H9 (cell line): ENCODE results near the gene TTLL3. TPM values are rescaled to one million over a fixed set of nuclear protein-coding genes. Genes with fewer than 3 reads are reported as not detected.

Experiments used
- DNase-seq: peaks from one replicate; pipeline ENCODE4 v3.0.0-alpha.2; 2017
- H2AFZ ChIP-seq: one replicate; pipeline ENCODE4 v1.6.1; 2013; ENCODE audit warnings: mild to moderate bottlenecking, low read length, control low read depth, moderate library complexity
- H2AK5ac ChIP-seq: 2 replicates; pipeline ENCODE4 v1.6.1; 2013; ENCODE audit warnings: low read length, control low read depth, mixed read lengths; ENCODE audit not compliant: insufficient read length
- H2BK120ac ChIP-seq: one replicate; pipeline ENCODE4 v1.6.1; 2013; ENCODE audit warnings: low read depth, mild to moderate bottlenecking, low read length, control low read depth, inconsistent platforms; ENCODE audit not compliant: poor library complexity, severe bottlenecking
- H2BK12ac ChIP-seq: 2 replicates; pipeline ENCODE4 v1.6.1; 2013; ENCODE audit warnings: low read length, control low read depth, mixed read lengths, low read depth; ENCODE audit not compliant: insufficient read length
- H2BK15ac ChIP-seq: 2 replicates; pipeline ENCODE4 v1.6.1; 2013; ENCODE audit warnings: low read depth, low read length, control low read depth
- H2BK20ac ChIP-seq: one replicate; pipeline ENCODE4 v1.6.1; 2013; ENCODE audit warnings: low read depth, mild to moderate bottlenecking, low read length, control low read depth, inconsistent platforms; ENCODE audit not compliant: poor library complexity, severe bottlenecking
- H2BK5ac ChIP-seq: 2 replicates; pipeline ENCODE4 v1.6.1; 2013; ENCODE audit warnings: low read length, control low read depth, mixed read lengths; ENCODE audit not compliant: insufficient read length
- H3K14ac ChIP-seq: 2 replicates; pipeline ENCODE4 v1.6.1; 2013; ENCODE audit warnings: low read length, control low read depth; ENCODE audit not compliant: insufficient read depth
- H3K18ac ChIP-seq: 2 replicates; pipeline ENCODE4 v1.6.1; 2013; ENCODE audit warnings: low read depth, mild to moderate bottlenecking, mixed read lengths, low read length, control low read depth; ENCODE audit not compliant: insufficient read length
- H3K23ac ChIP-seq: 2 replicates; pipeline ENCODE4 v1.6.1; 2013; ENCODE audit warnings: low read length, control low read depth, mixed read lengths, low read depth; ENCODE audit not compliant: insufficient read length
- H3K23me2 ChIP-seq: 2 replicates; pipeline ENCODE4 v1.6.1; 2013; ENCODE audit warnings: low read depth, mild to moderate bottlenecking, mixed read lengths, low read length, control low read depth; ENCODE audit not compliant: insufficient read length, poor library complexity, severe bottlenecking
- H3K27ac ChIP-seq: 2 replicates; pipeline ENCODE4 v1.5.1; 2013; ENCODE audit warnings: low read length, control low read depth, mixed read lengths, low read depth; ENCODE audit not compliant: insufficient read length
- H3K27me3 ChIP-seq: 2 replicates; pipeline ENCODE4 v1.6.1; 2013; ENCODE audit warnings: low read length, control low read depth, inconsistent platforms; ENCODE audit not compliant: insufficient read depth
- H3K4ac ChIP-seq: 2 replicates; pipeline ENCODE4 v1.6.1; 2013; ENCODE audit warnings: low read depth, mild to moderate bottlenecking, control low read depth, inconsistent platforms, low read length, moderate library complexity
- H3K4me1 ChIP-seq: 2 replicates; pipeline ENCODE4 v1.6.1; 2013; ENCODE audit warnings: low read length, control low read depth, inconsistent platforms; ENCODE audit not compliant: insufficient read depth
- H3K4me2 ChIP-seq: 2 replicates; pipeline ENCODE4 v1.6.1; 2013; ENCODE audit warnings: low read length, control low read depth, mixed read lengths; ENCODE audit not compliant: insufficient read length, insufficient read depth
- H3K56ac ChIP-seq: 2 replicates; pipeline ENCODE4 v1.6.1; 2013; ENCODE audit warnings: low read depth, mild to moderate bottlenecking, mixed read lengths, low read length, control low read depth; ENCODE audit not compliant: insufficient read length
- H3K79me1 ChIP-seq: 2 replicates; pipeline ENCODE4 v1.6.1; 2013; ENCODE audit warnings: low read depth, mild to moderate bottlenecking, moderate library complexity, low read length, control low read depth, inconsistent platforms; ENCODE audit not compliant: insufficient read depth, poor library complexity, severe bottlenecking
- H3K79me2 ChIP-seq: 2 replicates; pipeline ENCODE4 v1.6.1; 2013; ENCODE audit warnings: low read length, control low read depth, inconsistent platforms; ENCODE audit not compliant: insufficient read depth
- H3K9ac ChIP-seq: 2 replicates; pipeline ENCODE4 v1.6.1; 2013; ENCODE audit warnings: low read length, control low read depth, mixed read lengths; ENCODE audit not compliant: insufficient read length; ENCODE audit errors: extremely low read depth
- H3K9me3 ChIP-seq: one replicate; pipeline ENCODE4 v1.6.1; 2013; ENCODE audit warnings: low read depth, low read length, inconsistent platforms; ENCODE audit not compliant: control insufficient read depth
- H3T11ph ChIP-seq: one replicate; pipeline ENCODE4 v1.6.1; 2013; ENCODE audit warnings: mild to moderate bottlenecking, low read length, control low read depth, inconsistent platforms
- H4K20me1 ChIP-seq: one replicate; pipeline ENCODE4 v1.6.1; 2013; ENCODE audit not compliant: control insufficient read depth, insufficient read length, insufficient read depth
- H4K5ac ChIP-seq: 2 replicates; pipeline ENCODE4 v1.6.1; 2013; ENCODE audit warnings: low read depth, mild to moderate bottlenecking, mixed read lengths, low read length, control low read depth; ENCODE audit not compliant: insufficient read length
- H4K8ac ChIP-seq: replicated peaks from 2 replicates; pipeline ENCODE4 v1.6.1; 2013; ENCODE audit warnings: low read length, control low read depth, mixed read lengths, low read depth; ENCODE audit not compliant: insufficient read length
- H4K91ac ChIP-seq: 2 replicates; pipeline ENCODE4 v1.6.1; 2013; ENCODE audit warnings: low read depth, mild to moderate bottlenecking, moderate library complexity, mixed read lengths, low read length, control low read depth; ENCODE audit not compliant: insufficient read length
- H3K27ac Mint-ChIP-seq, 3 experiments: 2 replicates in 2 of 3; 3 replicates in 1 of 3; pipeline ENCODE4 v1.8.0; 2020 to 2021; ENCODE audit warnings: mixed read lengths in 3 of 3, mild to moderate bottlenecking in 1 of 3, moderate library complexity in 1 of 3
- H3K27me3 Mint-ChIP-seq: 2 replicates; pipeline ENCODE4 v1.8.0; 2021; ENCODE audit warnings: low read depth, mild to moderate bottlenecking, moderate library complexity, mixed read lengths
- H3K36me3 Mint-ChIP-seq, 3 experiments: 2 replicates in 2 of 3; 3 replicates in 1 of 3; pipeline ENCODE4 v1.8.0; 2020 to 2021; ENCODE audit warnings: low read depth in 3 of 3, mixed read lengths in 3 of 3; ENCODE audit not compliant: insufficient read depth in 1 of 3
- H3K4me1 Mint-ChIP-seq, 2 experiments: 2 replicates each; pipeline ENCODE4 v1.8.0; 2020; ENCODE audit warnings: mixed read lengths in 2 of 2
- H3K4me3 Mint-ChIP-seq, 2 experiments: 2 replicates in 1 of 2; 3 replicates in 1 of 2; pipeline ENCODE4 v1.8.0; 2020 to 2021; ENCODE audit warnings: mild to moderate bottlenecking in 2 of 2, mixed read lengths in 2 of 2, moderate library complexity in 1 of 2
- H3K9me3 Mint-ChIP-seq, 2 experiments: 2 replicates in 1 of 2; 3 replicates in 1 of 2; pipeline ENCODE4 v1.8.0; 2020; ENCODE audit warnings: mild to moderate bottlenecking in 2 of 2, mixed read lengths in 2 of 2, moderate library complexity in 1 of 2
- CTCF ChIP-seq: fragments of 200-600 bp; sonication (generic); conservative IDR thresholded peaks from 3 replicates; pipeline ENCODE4 v1.8.0; 2021; ENCODE audit warnings: antibody characterized with exemption, mild to moderate bottlenecking
- WGBS: extraction: QIAGEN DNeasy Blood & Tissue Kit; methylation state at CpG from one replicate; pipeline ENCODE4 v1.1.7; 2013; ENCODE audit warnings: missing lambda C conversion rate, low lambda C conversion rate, mixed read lengths; ENCODE audit not compliant: insufficient read length; ENCODE audit errors: extremely low coverage; 5-methylcytosine and 5-hydroxymethylcytosine counted together
- total RNA-seq: library from RNA; stranded (reverse); gene quantifications from 2 replicates; pipeline ENCODE4 v1.2.1, GENCODE V29; 2021

Gene TTLL3
- total RNA-seq, 1 experiment from 2014 or later, result 14.4 TPM

GRCh38 chr3:9761919-9762318 lies 48.1 kb upstream of the TTLL3 start:
- no peak overlapping the region for H3K56ac ChIP-seq
- TF ChIP-seq CTCF, result no peak
- no peaks in the 10 kb centered on the region for H3K27me3 ChIP-seq
- no peak overlapping the region for H3K23ac ChIP-seq
- Mint-ChIP-seq H3K4me3 (no peak overlapping the region), H3K4me1 (peaks cover 9 to 10% of the 10 kb centered on the region in 2 experiments), H3K36me3 (peaks cover 24 to 51% (median 34%) of the 10 kb centered on the region in 3 experiments), H3K9me3 (no peaks in the 10 kb centered on the region), H3K27me3 (peaks cover 10% of the 10 kb centered on the region), H3K27ac (no peak overlapping the region; a peak in 1 of 7 replicates)
- H3T11ph ChIP-seq, result no peak overlapping the region
- no peak overlapping the region for H3K4me2 ChIP-seq
- H3K79me1 ChIP-seq, result no peaks in the 10 kb centered on the region
- no peak overlapping the region for H3K4ac ChIP-seq
- no peak overlapping the region for H2AK5ac ChIP-seq
- no peak overlapping the region for H4K91ac ChIP-seq
- no peaks in the 10 kb centered on the region for H3K9me3 ChIP-seq
- no peak overlapping the region for H3K27ac ChIP-seq
- no peak overlapping the region for H2BK12ac ChIP-seq
- H2BK120ac ChIP-seq, result no peak overlapping the region
- H3K9ac ChIP-seq, result no peak overlapping the region
- H2BK15ac ChIP-seq, result no peak overlapping the region
- H3K4me1 ChIP-seq, result no peaks in the 10 kb centered on the region
- no peaks in the 10 kb centered on the region for H3K79me2 ChIP-seq
- WGBS, result no CpG with 5 or more reads among the region's 5 CpGs
- no peak overlapping the region for H4K5ac ChIP-seq
- H4K20me1 ChIP-seq, result no peaks in the 10 kb centered on the region
- H4K8ac ChIP-seq, result no peak overlapping the region
- H2BK5ac ChIP-seq, result no peak overlapping the region
- no peak overlapping the region for H3K14ac ChIP-seq
- no peak overlapping the region for H3K18ac ChIP-seq
- H2AFZ ChIP-seq, result no peak overlapping the region
- DNase-seq, result no peak
- no peaks in the 10 kb centered on the region for H3K23me2 ChIP-seq
- H2BK20ac ChIP-seq, result no peak overlapping the region
